Progenitor cell of endocrine pancreas (in vitro differentiated cells): ENCODE results near the gene DDHD1. TPM values are rescaled to one million over a fixed set of nuclear protein-coding genes. Genes with fewer than 3 reads are reported as not detected.

ENCODE experiments used
- DNase-seq: peaks from one replicate; pipeline ENCODE4 v3.0.0; 2021; ENCODE audit warnings: low spot score; ENCODE audit not compliant: unreplicated experiment
- H3K27ac Mint-ChIP-seq: 2 replicates; pipeline ENCODE4 v1.8.0; 2021; ENCODE audit warnings: mild to moderate bottlenecking, moderate library complexity, mixed read lengths
- H3K27me3 Mint-ChIP-seq: 2 replicates; pipeline ENCODE4 v1.8.0; 2021; ENCODE audit warnings: mixed read lengths
- H3K36me3 Mint-ChIP-seq: 2 replicates; pipeline ENCODE4 v1.8.0; 2022; ENCODE audit warnings: mixed read lengths; ENCODE audit not compliant: insufficient read depth
- H3K4me1 Mint-ChIP-seq: 2 replicates; pipeline ENCODE4 v1.8.0; 2021; ENCODE audit warnings: low read depth, mixed read lengths
- H3K4me3 Mint-ChIP-seq: 2 replicates; pipeline ENCODE4 v1.8.0; 2021; ENCODE audit warnings: low read depth, mild to moderate bottlenecking, moderate library complexity, mixed read lengths
- H3K9me3 Mint-ChIP-seq: 2 replicates; pipeline ENCODE4 v1.8.0; 2021; ENCODE audit warnings: low read depth, mixed read lengths
- total RNA-seq: library from RNA; stranded (reverse); gene quantifications from 2 replicates; pipeline ENCODE4 v1.2.1, GENCODE V29; 2021
- TF ChIP-seq, protein P1 (sequence below): fragments of 200-600 bp; sonication (generic); IDR thresholded peaks from one replicate; pipeline ENCODE4 v1.5.0; 2021; ENCODE audit warnings: antibody characterized with exemption, mild to moderate bottlenecking; ENCODE audit not compliant: unreplicated experiment

DDHD1 gene
- total RNA-seq, 1 donor from 2014 or later: 23.0 TPM

- H3K9me3 Mint-ChIP-seq: no peaks in the 10 kb centered on the region
- H3K36me3 Mint-ChIP-seq: peaks cover 4% of the 10 kb centered on the region
- no peaks in the 10 kb centered on the region for H3K4me1 Mint-ChIP-seq
- no peak overlapping the region for H3K27ac Mint-ChIP-seq
- TF ChIP-seq, protein P1, sequence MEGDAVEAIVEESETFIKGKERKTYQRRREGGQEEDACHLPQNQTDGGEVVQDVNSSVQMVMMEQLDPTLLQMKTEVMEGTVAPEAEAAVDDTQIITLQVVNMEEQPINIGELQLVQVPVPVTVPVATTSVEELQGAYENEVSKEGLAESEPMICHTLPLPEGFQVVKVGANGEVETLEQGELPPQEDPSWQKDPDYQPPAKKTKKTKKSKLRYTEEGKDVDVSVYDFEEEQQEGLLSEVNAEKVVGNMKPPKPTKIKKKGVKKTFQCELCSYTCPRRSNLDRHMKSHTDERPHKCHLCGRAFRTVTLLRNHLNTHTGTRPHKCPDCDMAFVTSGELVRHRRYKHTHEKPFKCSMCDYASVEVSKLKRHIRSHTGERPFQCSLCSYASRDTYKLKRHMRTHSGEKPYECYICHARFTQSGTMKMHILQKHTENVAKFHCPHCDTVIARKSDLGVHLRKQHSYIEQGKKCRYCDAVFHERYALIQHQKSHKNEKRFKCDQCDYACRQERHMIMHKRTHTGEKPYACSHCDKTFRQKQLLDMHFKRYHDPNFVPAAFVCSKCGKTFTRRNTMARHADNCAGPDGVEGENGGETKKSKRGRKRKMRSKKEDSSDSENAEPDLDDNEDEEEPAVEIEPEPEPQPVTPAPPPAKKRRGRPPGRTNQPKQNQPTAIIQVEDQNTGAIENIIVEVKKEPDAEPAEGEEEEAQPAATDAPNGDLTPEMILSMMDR: no peak
- DNase-seq: no peak
- H3K4me3 Mint-ChIP-seq: no peak overlapping the region
- H3K27me3 Mint-ChIP-seq: no peaks in the 10 kb centered on the region
Measured at GRCh38 chr14:53060046-53060445, 93.1 kb downstream of the DDHD1 start.

GRCh38 chr14:53055003-53055402, 98.1 kb downstream of the DDHD1 start:
- no peak overlapping the region for H3K4me3 Mint-ChIP-seq
- DNase-seq: no peak
- TF ChIP-seq, protein P1: peak; percentile 85
- H3K36me3 Mint-ChIP-seq: peaks cover 2% of the 10 kb centered on the region
- no peaks in the 10 kb centered on the region for H3K9me3 Mint-ChIP-seq
- no peaks in the 10 kb centered on the region for H3K27me3 Mint-ChIP-seq
- H3K4me1 Mint-ChIP-seq: no peaks in the 10 kb centered on the region
- H3K27ac Mint-ChIP-seq: no peak overlapping the region

DNA sequence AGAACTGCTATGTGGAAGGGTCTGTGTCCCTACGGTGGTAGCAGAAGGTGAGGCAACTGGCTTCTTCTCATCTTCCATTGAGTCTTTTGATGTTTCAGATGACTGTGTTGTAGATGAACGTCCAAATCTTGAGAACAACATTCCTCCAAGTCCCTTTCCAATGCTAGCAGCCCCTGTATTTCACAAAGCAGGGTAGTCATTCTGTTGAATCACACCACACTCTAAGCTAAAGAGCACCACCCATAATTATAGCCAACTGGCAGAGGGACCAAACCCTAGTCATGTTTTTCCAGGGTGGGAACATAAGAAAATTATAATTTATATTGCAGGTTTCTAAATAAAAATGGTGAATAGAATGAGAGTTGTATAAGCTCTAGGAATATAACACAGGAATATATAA, 98.7 kb downstream of the DDHD1 start:
- H3K4me1 Mint-ChIP-seq: no peaks in the 10 kb centered on the region
- no peaks in the 10 kb centered on the region for H3K27me3 Mint-ChIP-seq
- peaks cover 2% of the 10 kb centered on the region for H3K36me3 Mint-ChIP-seq
- H3K9me3 Mint-ChIP-seq: no peaks in the 10 kb centered on the region
- H3K4me3 Mint-ChIP-seq: no peak overlapping the region
- TF ChIP-seq, protein P1: no peak
- DNase-seq: no peak
- H3K27ac Mint-ChIP-seq: no peak overlapping the region

DNA sequence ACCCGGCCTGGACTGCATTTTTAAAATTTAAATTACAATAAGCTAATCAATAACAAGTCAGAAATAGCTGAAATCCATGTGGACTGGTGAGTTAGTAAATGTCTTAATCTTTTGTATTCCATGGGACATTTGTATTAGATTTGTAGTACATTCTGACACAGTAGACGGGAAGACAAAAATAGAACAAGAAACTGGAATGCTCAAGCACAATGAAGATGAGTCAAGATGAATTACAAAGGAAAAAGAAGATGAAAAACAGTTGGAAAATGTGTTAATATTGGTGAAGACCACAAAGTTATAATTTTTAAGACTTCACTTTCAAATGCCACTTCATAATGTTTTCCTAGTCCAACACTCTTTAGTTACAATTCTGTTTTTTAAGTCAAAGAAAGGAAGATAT, 104.5 kb downstream of the DDHD1 start:
- Mint-ChIP-seq H3K4me1 (no peaks in the 10 kb centered on the region), H3K27ac (no peak overlapping the region), H3K4me3 (no peak overlapping the region), H3K27me3 (no peaks in the 10 kb centered on the region), H3K36me3 (peaks cover 2% of the 10 kb centered on the region), H3K9me3 (no peaks in the 10 kb centered on the region)
- no peak for DNase-seq
- TF ChIP-seq, protein P1: no peak

DNA sequence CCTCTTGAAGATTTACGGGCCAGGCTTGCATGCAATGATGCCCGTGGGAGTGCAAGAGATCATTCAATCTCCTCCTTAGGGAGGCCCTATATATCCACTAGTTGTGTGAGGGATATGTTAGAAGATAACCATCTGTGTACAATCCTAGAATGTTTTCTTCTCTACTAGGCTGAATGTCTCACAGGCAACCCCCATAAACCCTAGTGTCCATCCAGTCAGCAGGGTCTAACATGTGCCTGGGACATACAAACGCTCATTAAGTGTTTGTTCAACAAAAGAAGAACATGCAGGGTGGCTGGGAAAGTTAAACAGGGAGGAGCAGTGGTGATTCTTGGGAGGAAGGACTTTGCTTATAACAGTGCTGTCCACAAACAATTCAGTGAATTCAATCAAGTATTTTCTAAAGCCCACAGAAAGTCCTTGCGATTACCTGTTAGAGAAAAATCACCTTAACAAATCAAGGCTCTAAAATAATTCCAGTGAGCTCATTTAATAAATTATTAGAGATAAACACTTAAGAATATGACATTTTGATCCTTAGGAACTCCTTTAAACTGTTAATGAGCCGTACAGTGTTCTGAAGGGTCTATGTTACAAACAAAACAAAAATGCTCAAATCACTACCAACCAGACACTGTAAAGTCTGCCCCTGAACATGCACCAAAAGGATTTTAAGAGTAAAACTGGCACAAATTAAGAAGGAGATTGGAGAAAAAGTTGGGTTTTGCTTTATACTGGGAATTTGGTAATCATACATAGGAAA, 105.6 kb downstream of the DDHD1 start:
- Mint-ChIP-seq H3K4me3 (no peak overlapping the region), H3K9me3 (no peaks in the 10 kb centered on the region), H3K27ac (no peak overlapping the region), H3K4me1 (no peaks in the 10 kb centered on the region), H3K27me3 (no peaks in the 10 kb centered on the region), H3K36me3 (peaks cover 2% of the 10 kb centered on the region)
- TF ChIP-seq, protein P1: no peak
- no peak for DNase-seq
